GM12878 (cell line): ENCODE results near the gene BCL2L13. TPM values are rescaled to one million over a fixed set of nuclear protein-coding genes. Genes with fewer than 3 reads are reported as not detected.

Experiments used
- BCL3 ChIP-seq: IDR thresholded peaks from 2 replicates; pipeline ENCODE4 v1.6.1; 2011; ENCODE audit warnings: borderline replicate concordance, low read depth, mild to moderate bottlenecking, moderate library complexity, low read length; ENCODE audit not compliant: insufficient read depth, poor library complexity, severe bottlenecking
- E2F4 ChIP-seq: IDR thresholded peaks from 2 replicates; pipeline ENCODE4 v1.6.1; 2012; ENCODE audit warnings: low read depth, low read length, improper control_type of control experiment
- E2F8 ChIP-seq: fragments of 450-650 bp; IDR thresholded peaks from 2 replicates; pipeline ENCODE4 v1.6.1; 2018; ENCODE audit warnings: mild to moderate bottlenecking, low read depth, moderate library complexity; ENCODE audit not compliant: partially characterized antibody
- EZH2 ChIP-seq: IDR thresholded peaks from 2 replicates; pipeline ENCODE4 v1.6.1; 2012; ENCODE audit warnings: low read depth, mild to moderate bottlenecking, control low read depth, inconsistent platforms, low read length, borderline replicate concordance; ENCODE audit not compliant: control insufficient read depth
- FOXM1 ChIP-seq: IDR thresholded peaks from 2 replicates; pipeline ENCODE4 v1.6.1; 2012; ENCODE audit warnings: low read depth, mild to moderate bottlenecking, inconsistent platforms, low read length, moderate library complexity
- HDGF ChIP-seq: fragments of 450-650 bp; IDR thresholded peaks from 2 replicates; pipeline ENCODE4 v1.6.1; 2016; ENCODE audit warnings: antibody characterized with exemption
- MEF2A ChIP-seq: IDR thresholded peaks from 2 replicates; pipeline ENCODE4 v1.6.1; 2011; ENCODE audit warnings: low read depth, mild to moderate bottlenecking, low read length, moderate library complexity; ENCODE audit not compliant: insufficient read depth
- POLR2A ChIP-seq: IDR thresholded peaks from 2 replicates; pipeline ENCODE4 v1.6.1; 2011; ENCODE audit warnings: low read depth, mild to moderate bottlenecking, low read length
- SMAD5 ChIP-seq: IDR thresholded peaks from 2 replicates; pipeline ENCODE4 v1.6.1; 2016; ENCODE audit warnings: antibody characterized with exemption, low read depth
- SREBF2 ChIP-seq: IDR thresholded peaks from 2 replicates; pipeline ENCODE4 v1.6.1; 2012; ENCODE audit warnings: mild to moderate bottlenecking, low read length
- SUZ12 ChIP-seq: fragments of 200-600 bp; sonication (generic); IDR thresholded peaks from one replicate; pipeline ENCODE4 v1.6.1; 2018; ENCODE audit warnings: antibody characterized with exemption, mild to moderate bottlenecking; ENCODE audit not compliant: unreplicated experiment
- TCF3 ChIP-seq: IDR thresholded peaks from 2 replicates; pipeline ENCODE4 v1.6.1; 2012; ENCODE audit warnings: low read depth, mild to moderate bottlenecking, low read length, borderline replicate concordance; ENCODE audit not compliant: insufficient read depth
- ZNF217 ChIP-seq: fragments of 450-650 bp; IDR thresholded peaks from 2 replicates; pipeline ENCODE4 v1.6.1; 2017; ENCODE audit warnings: antibody characterized with exemption, mild to moderate bottlenecking
- polyA plus RNA-seq, 11 experiments: library from polyadenylated mRNA; depleted of rRNA in 4 of 11; unstranded in 6 of 11; stranded (reverse) in 5 of 11; fragments of >200 nt; fragmentation: Nextera tagmentation in 4 of 11; fragmentation: Illumina TruSeq in 1 of 11; extraction: Ambion mirVana in 4 of 11; extraction: Trizol in 1 of 11; gene quantifications; 1 replicate in 1 of 11; 2 replicates in 10 of 11; pipeline versions ENCODE4 v1.2.1 to v1.2.3, GENCODE V29; 2011 to 2016; ENCODE audit warnings: inconsistent platforms in 2 of 11, missing spikeins in 2 of 11, low read depth in 1 of 11
- total RNA-seq, 4 experiments: library from RNA; depleted of rRNA in 3 of 4; stranded (reverse); fragments of >200 nt in 3 of 4; fragmentation: Illumina TruSeq in 1 of 4; extraction: Trizol in 1 of 4; gene quantifications; 2 replicates each; pipeline versions ENCODE4 v1.2.1 to v1.2.3, GENCODE V29; 2013 to 2021
- TF ChIP-seq, protein P1 (sequence below): fragments of 150-350 bp; IDR thresholded peaks from 2 replicates; pipeline ENCODE4 v1.6.1; 2014; ENCODE audit warnings: mild to moderate bottlenecking, low read depth, low read length
- TF ChIP-seq, protein P2 (sequence below): fragments of 450-650 bp; IDR thresholded peaks from 2 replicates; pipeline ENCODE4 v1.6.1; 2016; ENCODE audit warnings: mild to moderate bottlenecking
- TF ChIP-seq, protein P3 (sequence below): IDR thresholded peaks from 2 replicates; pipeline ENCODE4 v1.6.1; 2012; ENCODE audit warnings: mild to moderate bottlenecking, low read depth, low read length

The BCL2L13 gene
- total and polyA plus RNA-seq, 10 of the 15 experiments (the other 5 are each of a cell fraction or from before 2014, with no cell fraction given): 18.6 to 30.6 (median 28.2) TPM

DNA sequence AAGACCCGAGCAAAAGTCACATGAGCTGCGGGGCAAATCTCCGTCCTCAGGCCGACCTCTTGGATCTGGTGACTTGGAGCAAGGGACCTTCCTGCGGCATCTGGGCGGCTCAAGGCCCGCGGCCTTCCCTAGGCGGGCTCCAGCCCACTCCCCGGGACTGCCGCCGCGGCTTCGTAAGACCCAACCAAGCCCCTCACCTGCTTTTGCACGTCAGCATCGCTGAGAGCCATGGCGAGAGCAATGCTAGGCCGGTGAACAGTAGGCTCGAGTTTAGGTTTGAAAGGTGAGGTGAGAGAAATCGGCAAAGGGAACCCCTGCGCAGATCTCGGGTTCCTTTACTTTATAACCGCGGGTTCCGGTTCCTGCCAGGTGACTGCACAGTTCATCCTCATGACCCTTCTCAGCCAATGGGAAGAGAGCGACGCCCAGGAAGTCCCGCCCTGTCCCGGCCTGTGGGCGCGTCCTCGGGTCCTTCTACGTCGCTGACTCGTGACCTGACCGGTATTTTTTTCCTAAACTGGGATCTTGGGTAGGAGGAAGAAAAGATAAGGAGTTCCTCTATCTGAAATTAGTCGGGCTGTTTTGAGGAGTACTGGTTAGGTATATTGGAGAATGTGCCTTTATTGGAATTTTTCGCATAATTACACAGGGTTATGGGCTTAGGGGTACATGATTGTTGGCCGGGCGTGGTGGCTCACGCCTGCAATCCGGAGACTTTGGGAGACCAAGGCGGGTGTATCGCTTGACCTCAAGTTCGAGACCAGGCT lies 10.0 kb upstream of the BCL2L13 start, which contains the start of gene ATP6V1E1 (continued):
- peak; percentile 58; the same call in 1 of the 2 replicates for TF ChIP-seq SMAD5
- no peak for TF ChIP-seq EZH2
- no peak for TF ChIP-seq FOXM1
- no peak for TF ChIP-seq TCF3
- TF ChIP-seq SREBF2: no peak
- no peak for TF ChIP-seq HDGF
- no peak for TF ChIP-seq SUZ12
- TF ChIP-seq, protein P1, sequence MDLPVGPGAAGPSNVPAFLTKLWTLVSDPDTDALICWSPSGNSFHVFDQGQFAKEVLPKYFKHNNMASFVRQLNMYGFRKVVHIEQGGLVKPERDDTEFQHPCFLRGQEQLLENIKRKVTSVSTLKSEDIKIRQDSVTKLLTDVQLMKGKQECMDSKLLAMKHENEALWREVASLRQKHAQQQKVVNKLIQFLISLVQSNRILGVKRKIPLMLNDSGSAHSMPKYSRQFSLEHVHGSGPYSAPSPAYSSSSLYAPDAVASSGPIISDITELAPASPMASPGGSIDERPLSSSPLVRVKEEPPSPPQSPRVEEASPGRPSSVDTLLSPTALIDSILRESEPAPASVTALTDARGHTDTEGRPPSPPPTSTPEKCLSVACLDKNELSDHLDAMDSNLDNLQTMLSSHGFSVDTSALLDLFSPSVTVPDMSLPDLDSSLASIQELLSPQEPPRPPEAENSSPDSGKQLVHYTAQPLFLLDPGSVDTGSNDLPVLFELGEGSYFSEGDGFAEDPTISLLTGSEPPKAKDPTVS: no peak
- peak; percentile 85 for TF ChIP-seq E2F8
- TF ChIP-seq POLR2A: peak; percentile 78
- TF ChIP-seq, protein P2, sequence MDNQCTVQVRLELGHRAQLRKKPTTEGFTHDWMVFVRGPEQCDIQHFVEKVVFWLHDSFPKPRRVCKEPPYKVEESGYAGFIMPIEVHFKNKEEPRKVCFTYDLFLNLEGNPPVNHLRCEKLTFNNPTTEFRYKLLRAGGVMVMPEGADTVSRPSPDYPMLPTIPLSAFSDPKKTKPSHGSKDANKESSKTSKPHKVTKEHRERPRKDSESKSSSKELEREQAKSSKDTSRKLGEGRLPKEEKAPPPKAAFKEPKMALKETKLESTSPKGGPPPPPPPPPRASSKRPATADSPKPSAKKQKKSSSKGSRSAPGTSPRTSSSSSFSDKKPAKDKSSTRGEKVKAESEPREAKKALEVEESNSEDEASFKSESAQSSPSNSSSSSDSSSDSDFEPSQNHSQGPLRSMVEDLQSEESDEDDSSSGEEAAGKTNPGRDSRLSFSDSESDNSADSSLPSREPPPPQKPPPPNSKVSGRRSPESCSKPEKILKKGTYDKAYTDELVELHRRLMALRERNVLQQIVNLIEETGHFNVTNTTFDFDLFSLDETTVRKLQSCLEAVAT: no peak
- TF ChIP-seq BCL3: no peak
- no peak for TF ChIP-seq ZNF217
- no peak for TF ChIP-seq E2F4
- TF ChIP-seq MEF2A: no peak
- TF ChIP-seq, protein P3, sequence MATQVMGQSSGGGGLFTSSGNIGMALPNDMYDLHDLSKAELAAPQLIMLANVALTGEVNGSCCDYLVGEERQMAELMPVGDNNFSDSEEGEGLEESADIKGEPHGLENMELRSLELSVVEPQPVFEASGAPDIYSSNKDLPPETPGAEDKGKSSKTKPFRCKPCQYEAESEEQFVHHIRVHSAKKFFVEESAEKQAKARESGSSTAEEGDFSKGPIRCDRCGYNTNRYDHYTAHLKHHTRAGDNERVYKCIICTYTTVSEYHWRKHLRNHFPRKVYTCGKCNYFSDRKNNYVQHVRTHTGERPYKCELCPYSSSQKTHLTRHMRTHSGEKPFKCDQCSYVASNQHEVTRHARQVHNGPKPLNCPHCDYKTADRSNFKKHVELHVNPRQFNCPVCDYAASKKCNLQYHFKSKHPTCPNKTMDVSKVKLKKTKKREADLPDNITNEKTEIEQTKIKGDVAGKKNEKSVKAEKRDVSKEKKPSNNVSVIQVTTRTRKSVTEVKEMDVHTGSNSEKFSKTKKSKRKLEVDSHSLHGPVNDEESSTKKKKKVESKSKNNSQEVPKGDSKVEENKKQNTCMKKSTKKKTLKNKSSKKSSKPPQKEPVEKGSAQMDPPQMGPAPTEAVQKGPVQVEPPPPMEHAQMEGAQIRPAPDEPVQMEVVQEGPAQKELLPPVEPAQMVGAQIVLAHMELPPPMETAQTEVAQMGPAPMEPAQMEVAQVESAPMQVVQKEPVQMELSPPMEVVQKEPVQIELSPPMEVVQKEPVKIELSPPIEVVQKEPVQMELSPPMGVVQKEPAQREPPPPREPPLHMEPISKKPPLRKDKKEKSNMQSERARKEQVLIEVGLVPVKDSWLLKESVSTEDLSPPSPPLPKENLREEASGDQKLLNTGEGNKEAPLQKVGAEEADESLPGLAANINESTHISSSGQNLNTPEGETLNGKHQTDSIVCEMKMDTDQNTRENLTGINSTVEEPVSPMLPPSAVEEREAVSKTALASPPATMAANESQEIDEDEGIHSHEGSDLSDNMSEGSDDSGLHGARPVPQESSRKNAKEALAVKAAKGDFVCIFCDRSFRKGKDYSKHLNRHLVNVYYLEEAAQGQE: no peak
